Breast epithelium (tissue), 3 donors: ENCODE measurements around the gene DPP8.

Experiments
- POLR2A ChIP-seq: fragments of 450-650 bp; IDR thresholded peaks from one replicate; pipeline ENCODE4 v1.6.1; 2016; ENCODE audit warnings: antibody characterized with exemption, mild to moderate bottlenecking, moderate library complexity
- POLR2AphosphoS5 ChIP-seq, 3 donors: sonication (generic); formaldehyde crosslinking; IDR thresholded peaks; one replicate each; pipeline ENCODE4 v1.6.1; 2017; ENCODE audit warnings: antibody characterized with exemption in 3 of 3
- TF ChIP-seq, protein P1 (sequence below), 3 donors: fragments of 450-650 bp; IDR thresholded peaks; one replicate each; pipeline ENCODE4 v1.5.1; 2016 to 2017; ENCODE audit warnings: antibody characterized with exemption in 3 of 3, mild to moderate bottlenecking in 3 of 3, moderate library complexity in 3 of 3

DNA sequence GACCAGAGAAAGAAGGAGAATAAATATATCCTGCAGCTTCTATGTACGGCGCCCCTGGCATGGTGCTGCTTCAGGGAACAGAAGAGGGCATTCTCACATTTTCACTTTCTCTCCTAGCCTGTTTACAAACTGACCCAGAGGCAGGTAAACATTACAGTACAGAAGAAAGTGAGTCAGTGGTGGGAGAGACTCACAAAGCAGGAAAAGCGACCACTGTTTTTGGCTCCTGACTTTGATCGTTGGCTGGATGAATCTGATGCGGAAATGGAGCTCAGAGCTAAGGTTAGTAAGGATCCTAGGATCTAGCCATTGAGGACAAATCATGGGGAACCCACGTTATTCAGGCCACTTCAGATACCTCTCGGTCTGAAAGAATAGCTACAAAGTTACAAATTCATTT lies 39.1 kb upstream of the DPP8 start:
- TF ChIP-seq, protein P1, sequence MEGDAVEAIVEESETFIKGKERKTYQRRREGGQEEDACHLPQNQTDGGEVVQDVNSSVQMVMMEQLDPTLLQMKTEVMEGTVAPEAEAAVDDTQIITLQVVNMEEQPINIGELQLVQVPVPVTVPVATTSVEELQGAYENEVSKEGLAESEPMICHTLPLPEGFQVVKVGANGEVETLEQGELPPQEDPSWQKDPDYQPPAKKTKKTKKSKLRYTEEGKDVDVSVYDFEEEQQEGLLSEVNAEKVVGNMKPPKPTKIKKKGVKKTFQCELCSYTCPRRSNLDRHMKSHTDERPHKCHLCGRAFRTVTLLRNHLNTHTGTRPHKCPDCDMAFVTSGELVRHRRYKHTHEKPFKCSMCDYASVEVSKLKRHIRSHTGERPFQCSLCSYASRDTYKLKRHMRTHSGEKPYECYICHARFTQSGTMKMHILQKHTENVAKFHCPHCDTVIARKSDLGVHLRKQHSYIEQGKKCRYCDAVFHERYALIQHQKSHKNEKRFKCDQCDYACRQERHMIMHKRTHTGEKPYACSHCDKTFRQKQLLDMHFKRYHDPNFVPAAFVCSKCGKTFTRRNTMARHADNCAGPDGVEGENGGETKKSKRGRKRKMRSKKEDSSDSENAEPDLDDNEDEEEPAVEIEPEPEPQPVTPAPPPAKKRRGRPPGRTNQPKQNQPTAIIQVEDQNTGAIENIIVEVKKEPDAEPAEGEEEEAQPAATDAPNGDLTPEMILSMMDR (IDR thresholded peaks at IDR 0.05): no peak
- no peak for TF ChIP-seq POLR2A
- TF ChIP-seq POLR2AphosphoS5 (IDR thresholded peaks at IDR 0.05): no peak
